GM19328 (cell line): Measurements from ENCODE around the gene NPM3.

Experiments
- ATAC-seq: cut with Tn5 transposase; IDR thresholded peaks from one replicate; pipeline ENCODE4 v1.9.1; 2021; ENCODE audit warnings: mild to moderate bottlenecking, moderate library complexity; ENCODE audit not compliant: unreplicated experiment

Gene NPM3, protein sequence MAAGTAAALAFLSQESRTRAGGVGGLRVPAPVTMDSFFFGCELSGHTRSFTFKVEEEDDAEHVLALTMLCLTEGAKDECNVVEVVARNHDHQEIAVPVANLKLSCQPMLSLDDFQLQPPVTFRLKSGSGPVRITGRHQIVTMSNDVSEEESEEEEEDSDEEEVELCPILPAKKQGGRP

DNA sequence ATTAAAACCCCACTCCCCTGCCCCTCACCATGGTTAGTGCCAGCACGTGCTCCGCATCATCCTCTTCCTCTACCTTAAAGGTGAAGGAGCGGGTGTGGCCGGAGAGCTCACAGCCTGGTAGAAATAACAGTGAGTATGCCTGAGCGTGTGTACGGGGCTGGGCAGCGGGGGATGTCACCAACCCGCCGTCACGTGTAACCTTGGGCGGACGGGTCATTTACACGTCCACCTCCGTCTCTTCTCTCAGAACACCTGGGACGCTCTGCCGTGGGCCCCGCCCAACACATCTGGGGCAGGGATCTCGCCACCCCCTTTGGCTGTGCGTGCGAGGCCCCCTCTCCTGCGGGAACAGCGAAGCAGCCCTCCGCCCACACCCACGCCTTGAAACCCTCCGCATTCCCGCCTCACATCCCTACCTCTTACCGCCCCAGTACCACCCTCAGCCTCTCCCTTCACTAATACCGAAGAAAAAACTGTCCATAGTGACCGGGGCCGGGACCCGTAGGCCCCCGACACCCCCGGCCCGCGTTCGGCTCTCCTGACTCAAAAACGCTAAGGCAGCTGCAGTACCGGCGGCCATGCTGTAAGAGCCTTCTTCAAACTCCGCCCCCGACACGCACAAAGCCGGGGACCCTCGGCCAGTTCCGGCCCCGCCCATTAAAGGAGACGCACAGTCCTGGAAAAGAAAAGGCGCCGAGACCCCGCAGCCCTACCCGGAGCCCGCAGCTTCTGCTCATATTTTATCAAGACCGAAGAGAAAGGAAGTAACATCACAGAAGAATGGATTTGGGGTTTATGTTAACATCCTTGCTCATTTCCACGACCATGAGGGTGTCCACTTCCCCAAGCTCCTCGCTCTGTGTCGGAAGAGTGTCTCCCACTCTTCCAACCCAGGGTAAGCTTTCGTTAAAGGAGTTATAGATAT, at the start of gene NPM3:
Gene NPM3 (minus strand): TSS at position 636 of the 925 bp plus-strand sequence. CDS start 56 bp downstream, at position 580.
- ATAC-seq, result peak; percentile 47

DNA sequence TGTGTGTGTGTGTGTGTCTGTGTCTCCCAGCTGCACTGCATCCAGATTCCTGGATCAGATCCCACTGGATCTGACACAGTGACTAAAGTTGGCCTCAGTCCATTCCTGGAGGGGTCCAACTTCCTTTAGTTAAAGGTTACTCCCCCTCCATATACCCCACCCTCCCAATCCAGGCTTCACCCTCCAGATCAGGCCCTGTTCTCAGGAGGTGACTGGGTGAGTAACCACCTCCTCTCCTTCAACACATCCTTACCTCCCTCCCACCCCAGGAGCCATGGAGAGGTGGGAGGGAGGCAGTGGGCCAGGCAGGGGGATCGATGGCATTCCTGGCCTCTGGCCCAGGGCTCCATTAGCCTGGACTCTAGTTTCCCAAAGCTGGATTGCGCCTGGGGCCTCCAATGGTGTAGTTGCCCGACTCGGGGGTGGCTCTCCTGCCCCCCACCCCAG, 49.1 kb upstream of the NPM3 start:
- ATAC-seq, result no peak

DNA sequence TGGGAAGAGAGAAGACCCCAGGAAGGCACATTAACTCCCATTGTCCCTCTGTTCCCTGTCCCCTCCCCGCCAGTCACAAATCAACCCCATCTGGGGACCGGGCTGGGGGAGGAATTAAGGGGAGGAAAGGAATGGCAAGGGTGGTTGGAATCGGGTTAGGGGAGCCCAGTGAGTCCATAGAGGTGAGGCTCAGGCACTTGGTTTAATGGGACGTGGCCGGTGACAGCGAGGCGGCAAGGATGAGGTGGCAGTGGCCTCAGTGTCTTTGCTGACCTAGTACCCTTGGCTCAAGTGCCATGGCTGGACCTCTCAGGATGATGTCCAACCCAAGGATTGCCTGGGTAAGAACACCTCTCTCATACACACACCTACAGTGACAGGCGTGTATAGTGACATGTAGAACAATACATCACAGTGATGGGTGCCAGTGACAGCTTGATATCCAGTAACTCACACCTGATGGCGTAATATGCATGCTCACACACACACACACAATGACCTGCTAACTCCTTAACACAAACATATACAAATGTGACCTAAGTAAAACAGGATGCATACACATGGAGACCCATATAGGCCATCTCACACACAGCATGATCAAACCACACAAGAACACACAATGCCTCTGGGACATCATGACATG, 48.0 kb upstream of the NPM3 start:
- no peak for ATAC-seq

DNA sequence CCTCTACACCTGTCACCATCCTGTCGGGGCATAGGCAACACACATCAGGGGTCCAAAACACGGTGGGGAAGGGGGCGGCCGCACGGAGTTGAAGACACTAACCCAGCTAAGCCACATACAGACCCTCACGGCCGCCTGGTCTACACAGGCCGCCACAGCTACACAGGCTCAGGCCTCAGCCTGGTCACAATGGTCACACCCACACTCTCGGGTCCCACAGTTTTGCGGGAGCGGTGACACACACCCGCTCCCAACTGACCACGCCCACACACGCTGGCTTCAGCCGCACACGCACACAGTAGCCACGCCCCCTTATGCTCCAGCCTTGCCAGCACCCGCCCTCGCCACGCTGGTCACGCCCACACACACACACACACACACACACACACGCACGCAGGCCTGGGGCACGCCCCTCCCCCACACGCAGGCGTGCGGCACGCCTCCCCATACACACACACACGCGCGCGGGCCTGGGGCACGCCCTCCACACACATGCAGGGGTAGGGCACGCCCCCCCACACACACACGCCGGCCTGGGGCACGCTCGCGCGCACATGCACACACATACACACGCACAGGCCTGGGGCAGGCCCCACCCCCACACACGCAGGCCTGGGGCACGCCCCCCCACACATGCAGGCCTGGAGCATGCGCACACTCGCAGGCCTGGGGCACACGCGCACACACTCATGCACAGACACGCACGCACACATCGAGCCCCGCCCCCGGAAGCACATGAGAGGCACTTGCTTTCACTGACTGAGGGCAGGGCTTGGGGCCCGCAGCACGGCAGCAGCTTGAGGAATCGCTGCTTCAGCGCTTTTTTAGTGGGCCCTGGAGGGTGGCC, 47.3 kb upstream of the NPM3 start:
- peak; percentile 56 for ATAC-seq

DNA sequence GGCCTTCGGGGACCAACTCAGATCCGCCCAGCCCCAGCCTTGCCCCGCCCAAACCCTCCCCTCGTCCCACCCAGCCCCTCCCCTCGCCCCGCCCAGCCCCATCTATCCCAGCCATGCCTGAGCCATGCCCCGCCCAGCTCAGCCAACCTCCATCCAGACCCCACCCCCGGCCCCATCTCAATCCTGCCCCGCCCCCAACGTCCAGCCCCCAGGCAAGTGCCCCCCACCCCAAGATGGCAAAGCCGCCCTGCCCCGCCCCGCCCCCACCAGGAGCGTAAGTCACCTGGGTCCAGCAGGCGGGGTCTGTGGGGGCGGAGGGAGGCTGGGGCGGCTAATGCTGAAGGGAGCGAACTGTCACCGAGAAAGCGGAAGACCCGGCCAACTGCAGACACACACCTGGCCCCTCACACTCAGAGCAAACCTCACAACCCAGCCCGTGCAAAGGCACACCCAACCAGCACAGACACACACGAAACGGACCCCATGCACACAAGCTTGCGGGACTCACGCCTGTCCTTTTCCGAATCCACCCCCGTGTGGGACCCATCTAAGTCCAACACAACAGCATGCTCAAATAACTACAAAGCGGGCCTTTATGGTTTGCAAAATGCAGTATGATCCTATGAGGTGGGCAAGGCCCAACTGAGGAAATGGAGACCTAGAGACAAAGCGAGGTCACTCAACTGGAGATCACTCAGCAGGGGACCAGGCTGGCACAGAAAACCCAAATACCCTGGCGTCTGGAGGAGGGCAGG, 46.5 kb upstream of the NPM3 start:
- ATAC-seq, result no peak

DNA sequence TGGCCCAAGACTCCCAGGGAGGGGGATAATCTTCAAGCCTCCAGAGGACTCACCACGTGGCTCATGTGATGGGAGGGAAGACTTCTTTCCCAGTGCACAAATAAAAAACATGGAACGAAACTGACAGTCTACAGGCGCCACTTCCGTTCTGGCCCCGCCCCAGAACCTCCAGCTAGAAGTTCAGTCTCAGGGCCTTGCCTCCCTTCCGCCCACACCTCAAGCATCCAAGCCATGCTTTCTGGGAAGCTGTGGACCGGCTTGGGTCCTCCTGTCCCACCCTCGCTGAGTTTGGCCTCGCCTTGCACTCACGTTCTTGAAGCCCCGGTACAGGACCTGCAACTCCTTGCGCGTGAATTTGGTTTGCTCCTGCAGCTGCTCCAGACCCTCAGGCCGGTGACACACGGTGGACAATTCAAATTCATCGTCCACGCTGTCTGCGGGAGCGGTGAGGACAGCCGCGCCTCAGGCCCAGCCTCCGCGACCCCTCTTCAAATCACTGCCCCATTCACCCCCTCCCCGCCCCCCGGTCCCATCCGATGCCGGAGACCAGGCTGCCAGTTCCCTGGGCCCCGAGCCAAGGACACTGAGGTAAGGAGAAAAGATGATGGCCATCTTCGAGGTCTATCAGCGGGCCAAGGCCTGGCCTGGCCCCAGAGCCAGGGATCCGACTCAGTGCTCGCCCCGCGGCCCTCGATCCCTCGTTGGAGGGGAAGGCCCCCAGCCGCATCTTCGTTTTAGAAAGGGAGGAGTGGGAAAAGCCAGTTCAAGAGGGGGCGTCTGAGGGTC, 45.7 kb upstream of the NPM3 start:
- no peak for ATAC-seq

DNA sequence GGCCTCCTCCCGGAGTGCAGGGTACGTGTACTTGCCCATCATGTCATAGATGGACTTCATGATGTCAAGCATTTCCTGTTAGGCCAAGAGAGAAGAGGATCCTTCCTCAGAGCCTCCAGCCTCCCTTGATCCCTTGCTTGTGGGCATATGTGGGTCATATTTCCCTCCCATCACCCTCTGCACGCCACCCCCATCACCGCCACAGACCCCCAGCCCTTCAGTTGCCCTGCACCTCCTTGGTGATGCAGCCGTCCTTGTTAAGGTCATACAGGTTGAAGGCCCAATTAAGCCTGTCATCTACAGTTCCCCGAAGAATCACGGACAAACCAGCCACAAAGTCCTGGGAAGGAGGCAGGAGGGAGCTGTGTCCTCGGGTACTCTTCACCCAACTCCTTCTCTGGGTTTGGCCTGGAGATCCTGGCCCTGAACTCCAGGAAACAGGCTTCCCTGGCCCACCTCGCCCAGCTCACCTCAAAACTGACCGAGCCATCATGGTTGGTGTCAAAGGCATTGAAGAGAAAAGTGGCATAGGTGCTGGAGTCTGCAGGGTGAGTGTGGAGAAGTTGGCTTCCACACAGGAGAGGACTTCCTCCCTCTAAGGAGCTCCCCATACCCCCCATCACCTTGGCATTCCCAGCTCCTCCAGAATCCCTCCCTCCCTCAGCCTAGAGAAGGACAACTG, 44.8 kb upstream of the NPM3 start:
- no peak for ATAC-seq

DNA sequence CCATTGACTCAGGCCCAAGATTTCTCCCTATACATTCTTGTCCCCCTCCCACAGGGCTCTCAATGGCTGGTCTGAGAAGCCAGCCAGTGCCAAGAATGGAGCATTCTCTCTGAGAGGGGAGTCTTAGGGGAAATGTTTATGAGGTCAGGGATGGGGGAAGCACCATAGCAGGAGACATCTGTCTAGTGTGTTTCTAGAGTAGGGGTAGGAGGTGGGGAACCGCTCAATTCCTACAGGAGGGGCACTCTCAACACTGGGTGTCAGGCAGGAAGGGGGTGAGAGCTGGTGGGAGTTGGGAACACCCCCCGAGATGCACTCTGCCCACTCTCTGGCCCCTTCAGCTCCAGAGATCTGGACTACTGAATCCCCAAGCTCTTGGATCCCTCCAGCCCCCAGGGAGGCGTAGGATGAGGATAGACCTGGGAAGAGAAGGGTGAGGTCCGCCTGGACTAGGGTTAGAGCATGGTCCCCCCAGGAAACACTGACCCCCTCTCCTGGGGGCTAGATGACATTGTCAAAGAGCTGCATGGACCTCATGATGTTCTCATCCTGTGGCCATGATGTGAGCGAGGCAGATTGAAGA, 43.7 kb upstream of the NPM3 start:
- ATAC-seq, result no peak

DNA sequence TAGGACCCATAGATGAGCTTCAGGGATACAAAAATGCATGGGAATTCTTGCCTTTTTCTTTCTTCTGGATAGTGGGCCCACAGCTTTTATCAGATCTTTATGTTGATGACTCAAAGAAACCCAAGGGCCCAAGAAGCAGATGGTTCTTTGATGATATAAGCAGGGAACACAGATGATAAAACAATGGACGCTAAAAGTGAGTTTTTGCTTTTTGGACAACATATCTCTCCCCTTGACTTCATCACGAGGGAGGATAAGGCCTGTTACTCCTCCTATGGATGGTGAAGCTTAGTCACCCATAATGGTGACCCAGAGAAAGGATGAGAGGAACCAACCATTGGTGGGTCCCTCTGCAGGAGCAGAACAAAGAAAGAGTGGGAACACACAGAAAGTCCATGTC, 41.5 kb upstream of the NPM3 start:
- ATAC-seq, result no peak

DNA sequence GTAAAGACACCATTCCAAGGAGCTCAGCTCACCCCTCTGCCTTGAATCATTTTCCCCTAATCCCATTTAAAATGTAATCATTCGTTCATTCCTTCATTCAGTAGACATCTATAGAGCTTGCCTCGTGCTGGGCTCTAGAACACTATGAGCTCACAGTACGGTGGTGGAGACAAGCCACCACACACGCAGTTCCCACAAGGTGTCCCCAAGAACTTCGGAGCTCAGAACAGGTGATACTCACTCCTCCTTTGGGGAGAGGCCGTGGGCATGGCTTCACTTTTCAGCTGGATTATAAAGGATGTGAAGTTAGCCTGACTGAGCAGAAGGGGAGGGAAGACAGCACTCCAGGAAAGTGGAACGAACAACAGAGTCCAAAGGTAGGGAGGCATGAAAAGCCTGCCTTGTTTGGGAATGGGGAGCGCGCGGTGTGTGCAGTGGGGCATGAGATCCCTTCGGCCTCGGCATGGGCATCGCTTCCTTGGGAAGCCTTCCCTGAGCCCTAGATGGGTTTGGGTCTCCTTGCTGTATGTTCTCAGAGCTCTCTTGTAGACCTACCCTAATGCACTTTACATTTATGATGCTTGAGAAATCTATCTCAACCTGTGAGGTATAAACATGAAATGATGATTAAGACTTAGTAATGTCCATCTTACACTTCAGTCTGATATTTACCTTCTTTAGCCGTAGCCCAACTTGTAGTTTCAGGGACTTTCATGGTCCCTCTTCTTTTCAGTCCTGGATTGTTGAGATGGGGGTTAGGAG, 35.8 kb upstream of the NPM3 start:
- ATAC-seq, result peak; percentile 17

DNA sequence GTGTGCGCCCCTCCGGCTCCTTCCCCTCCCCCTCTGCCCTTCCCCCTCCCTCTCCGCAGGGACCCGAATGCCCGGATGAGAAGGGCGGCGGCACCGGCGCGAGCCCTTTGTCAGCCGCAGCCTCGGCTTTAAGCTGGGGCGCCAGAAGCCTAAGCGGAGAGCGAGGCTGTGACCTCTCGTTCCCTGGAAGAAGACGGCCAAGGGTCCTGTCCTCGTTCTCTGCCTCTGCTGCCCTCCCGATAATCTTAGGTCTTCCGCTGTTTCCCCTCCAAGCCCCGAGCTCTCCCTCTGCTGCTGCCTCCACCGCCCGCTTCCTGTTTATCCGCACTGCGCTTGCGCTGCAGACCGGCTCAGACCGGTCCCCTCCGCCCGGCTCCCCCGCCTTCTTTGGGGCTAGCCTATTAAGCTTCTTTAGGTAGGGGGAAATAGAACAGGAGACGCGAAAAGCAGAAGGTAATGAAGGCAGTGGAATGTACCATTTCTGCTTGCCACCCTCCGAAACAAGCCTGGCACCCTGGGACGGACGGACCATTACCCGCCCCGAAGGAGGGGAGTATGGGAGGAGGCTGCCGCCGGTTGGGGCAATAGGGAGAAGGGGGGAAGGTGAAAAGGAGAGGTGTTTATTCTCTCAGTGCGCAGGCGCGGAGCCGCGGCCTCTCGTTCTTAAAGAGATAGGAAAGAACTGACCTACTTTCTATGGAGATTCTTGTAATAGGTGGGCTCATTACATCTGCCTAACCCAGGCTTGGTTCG, 35.0 kb upstream of the NPM3 start, which contains the start of gene OGA:
Gene OGA (minus strand): TSS at position 326 of the 753 bp plus-strand sequence. CDS start 422 bp downstream, outside the sequence.
- ATAC-seq, result peak; percentile 84

DNA sequence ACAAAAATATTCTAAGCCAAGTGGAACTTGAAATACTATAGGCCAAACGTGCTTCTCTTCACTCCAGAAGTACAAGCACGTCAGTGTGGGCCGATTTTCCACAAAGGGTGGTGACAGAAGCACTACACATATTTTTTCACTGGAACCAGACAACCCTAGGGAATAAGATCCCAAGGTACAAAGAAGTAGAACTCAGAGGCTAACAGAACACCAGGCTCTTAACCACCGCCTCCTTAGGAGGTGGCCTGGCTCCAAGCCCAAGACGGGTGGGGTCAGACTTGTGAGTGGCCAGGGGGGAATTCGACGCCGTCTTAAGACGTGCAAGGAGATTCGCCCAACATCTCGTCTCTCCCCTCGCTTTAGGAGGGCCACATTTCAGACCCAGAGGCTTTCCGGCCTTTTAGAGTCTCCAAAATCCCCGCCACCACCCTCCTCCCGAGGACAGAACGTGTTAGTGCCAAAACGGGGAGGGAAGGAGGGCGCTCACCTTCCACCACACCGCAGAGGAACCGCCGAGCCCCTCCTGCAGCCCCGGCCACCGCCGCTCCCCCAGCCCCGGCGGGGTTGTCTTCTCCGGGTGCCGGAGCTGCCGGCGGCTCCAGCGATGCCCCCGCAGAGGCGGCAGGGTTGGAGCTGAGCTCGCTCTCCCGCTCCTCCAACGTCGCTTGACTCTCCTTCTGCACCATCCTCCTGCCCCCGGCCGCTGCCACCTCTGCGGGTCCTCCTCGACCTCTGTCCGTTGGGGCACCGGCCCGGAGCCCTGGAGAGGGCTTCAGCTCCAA, 34.3 kb upstream of the NPM3 start:
- no peak for ATAC-seq

DNA sequence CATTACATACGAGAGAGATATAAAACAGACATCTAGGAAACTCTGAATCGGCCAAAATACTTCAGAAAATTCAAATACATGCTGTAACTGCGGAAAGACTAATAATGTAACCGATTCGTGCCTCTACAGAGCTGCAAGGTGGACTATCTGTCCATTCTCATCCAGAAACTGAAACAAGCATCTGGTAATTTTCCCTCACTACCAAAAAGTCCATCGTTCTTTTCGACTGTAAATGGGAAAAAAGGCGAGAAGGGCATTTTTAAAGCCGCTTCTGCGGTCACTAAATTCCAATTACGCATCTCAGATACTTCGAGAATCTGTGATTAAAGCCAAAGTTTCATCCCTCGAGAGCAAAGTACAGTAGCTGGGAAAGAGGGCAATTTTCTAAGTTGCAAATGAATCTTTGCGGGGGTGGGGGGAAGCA, 33.7 kb upstream of the NPM3 start:
- no peak for ATAC-seq

DNA sequence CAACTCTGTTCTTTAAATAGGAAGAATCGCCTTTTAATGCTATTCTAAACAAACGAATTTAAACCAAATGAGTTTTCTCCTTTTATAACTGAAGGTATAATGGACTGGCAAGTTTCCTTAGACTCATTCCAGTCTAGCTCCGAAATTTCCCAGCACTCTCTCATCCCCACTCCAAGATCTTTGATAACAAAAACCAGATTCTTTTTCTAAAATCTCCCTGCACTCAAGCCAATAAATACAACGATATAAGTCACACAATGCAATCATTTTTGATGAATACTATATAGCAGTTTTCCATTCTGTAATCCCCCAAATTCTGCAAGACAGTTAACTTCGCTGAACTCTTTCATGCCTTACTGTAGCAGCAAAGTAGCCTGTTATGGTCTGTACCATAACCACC, 33.1 kb upstream of the NPM3 start:
- no peak for ATAC-seq

DNA sequence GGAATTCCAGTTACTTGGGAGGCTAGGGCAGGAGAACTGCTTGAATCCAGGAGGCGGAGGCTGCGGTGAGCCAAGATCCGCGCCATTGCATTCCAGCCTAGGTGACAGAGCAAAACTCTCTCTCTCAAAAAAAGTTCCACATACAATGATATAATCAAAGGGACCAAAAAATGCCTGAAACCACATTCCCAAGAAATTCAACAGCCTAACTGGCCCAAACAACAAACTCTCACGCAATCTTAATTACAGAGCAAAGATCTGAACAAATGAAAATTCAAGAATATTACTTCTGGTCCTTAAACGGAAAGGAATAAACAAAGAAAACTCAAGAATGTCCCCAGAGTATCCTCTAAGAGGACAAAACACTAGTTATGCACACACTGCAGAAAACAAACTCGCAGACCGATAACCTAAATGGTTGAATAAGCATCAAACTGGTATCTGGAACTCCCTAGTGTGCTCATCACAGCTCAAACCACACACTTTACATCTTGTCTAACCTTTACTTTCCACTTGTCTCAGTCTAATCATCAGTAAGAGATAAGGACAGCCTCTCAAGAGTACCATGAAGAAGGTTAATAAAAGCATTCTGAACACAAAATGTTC, 31.3 kb upstream of the NPM3 start:
- peak; percentile 40 for ATAC-seq

DNA sequence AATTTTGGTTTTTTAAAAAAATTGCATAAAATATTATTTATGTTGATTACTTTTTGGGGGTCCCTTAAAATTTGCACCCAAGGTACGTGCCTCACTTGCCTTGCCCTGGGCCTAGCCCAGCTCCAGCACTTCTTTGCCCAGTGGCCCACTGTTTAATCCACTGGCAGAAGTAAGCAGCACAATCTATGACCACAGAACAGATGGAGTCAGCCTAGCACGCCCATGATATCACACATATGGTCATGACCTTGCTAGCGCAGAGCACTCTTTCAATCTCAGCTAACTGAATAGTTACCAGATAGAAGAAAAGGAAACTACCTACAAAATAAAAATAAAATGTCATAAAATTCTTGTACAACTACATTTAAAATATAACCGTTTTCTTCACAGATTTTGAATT, 29.4 kb upstream of the NPM3 start:
- ATAC-seq, result no peak
